Skeletal muscle tissue (tissue), 4 donors: ENCODE results near the gene IFIT5. TPM values are rescaled to one million over a fixed set of nuclear protein-coding genes. Genes with fewer than 3 reads are reported as not detected.
"Not testable (repeated sequence)": the region's sequence is repeated elsewhere in the genome, so short reads cannot be mapped to it uniquely, and the experiment has no call there.

Source experiments
- H3K27ac ChIP-seq: one replicate; pipeline ENCODE4 v1.7.0; 2013; ENCODE audit warnings: mild to moderate bottlenecking, low read depth, low read length, inconsistent platforms
- H3K27me3 ChIP-seq, 3 donors: one replicate each; pipeline ENCODE4 v1.7.0; 2013; ENCODE audit warnings: low read length in 3 of 3; ENCODE audit not compliant: control insufficient read depth in 3 of 3, insufficient read depth in 3 of 3
- H3K36me3 ChIP-seq, 3 donors: one replicate each; pipeline ENCODE4 v1.7.0; 2013; ENCODE audit warnings: low read length in 3 of 3; ENCODE audit not compliant: control insufficient read depth in 3 of 3, insufficient read depth in 3 of 3
- H3K4me1 ChIP-seq, 3 donors: one replicate each; pipeline ENCODE4 v1.7.0; 2013; ENCODE audit warnings: low read length in 3 of 3, mild to moderate bottlenecking in 3 of 3; ENCODE audit not compliant: control insufficient read depth in 3 of 3, insufficient read depth in 3 of 3
- H3K4me3 ChIP-seq, 3 donors: one replicate each; pipeline ENCODE4 v1.7.0; 2013; ENCODE audit warnings: low read length in 3 of 3
- H3K9ac ChIP-seq, 3 donors: one replicate each; pipeline ENCODE4 v1.7.0; 2013; ENCODE audit warnings: low read length in 3 of 3, mild to moderate bottlenecking in 3 of 3, moderate library complexity in 2 of 3, low read depth in 1 of 3
- H3K9me3 ChIP-seq, 3 donors: one replicate each; pipeline ENCODE4 v1.7.0; 2013; ENCODE audit warnings: low read length in 3 of 3; ENCODE audit not compliant: control insufficient read depth in 3 of 3
- total RNA-seq: library from RNA; depleted of rRNA; stranded (reverse); fragments of >200 nt; gene quantifications from one replicate; pipeline ENCODE4 v1.2.3, GENCODE V29; 2014
- donor health status: Osteomylitis.

IFIT5 gene
- total RNA-seq, 1 donor from 2014 or later: 9.9 TPM

- H3K36me3 ChIP-seq: no peaks in the 10 kb centered on the region
- no peak overlapping the region for H3K4me3 ChIP-seq
- peaks cover 3 to 17% (median 3%) of the 10 kb centered on the region in 3 donors for H3K4me1 ChIP-seq
- H3K27me3 ChIP-seq: no peaks in the 10 kb centered on the region
- H3K9me3 ChIP-seq: no peaks in the 10 kb centered on the region
- H3K27ac ChIP-seq: no peak overlapping the region
- H3K9ac ChIP-seq: no peak overlapping the region
Measured at GRCh38 chr10:89426230-89426868, 12.0 kb downstream of the IFIT5 start.

GRCh38 chr10:89427629-89428028 lies 13.3 kb downstream of the IFIT5 start:
- H3K4me1 ChIP-seq: peaks cover 3 to 20% (median 11%) of the 10 kb centered on the region in 3 donors
- no peaks in the 10 kb centered on the region for H3K9me3 ChIP-seq
- H3K27ac ChIP-seq: no peak overlapping the region
- no peak overlapping the region for H3K9ac ChIP-seq
- no peaks in the 10 kb centered on the region for H3K27me3 ChIP-seq
- H3K4me3 ChIP-seq: no peak overlapping the region
- H3K36me3 ChIP-seq: no peaks in the 10 kb centered on the region

GRCh38 chr10:89428877-89429276 lies 14.5 kb downstream of the IFIT5 start:
- H3K27ac ChIP-seq: no peak overlapping the region
- H3K4me1 ChIP-seq: peaks cover 3 to 20% (median 11%) of the 10 kb centered on the region in 3 donors
- H3K27me3 ChIP-seq: no peaks in the 10 kb centered on the region
- H3K9me3 ChIP-seq: no peaks in the 10 kb centered on the region
- no peaks in the 10 kb centered on the region for H3K36me3 ChIP-seq
- no peak overlapping the region for H3K9ac ChIP-seq
- no peak overlapping the region for H3K4me3 ChIP-seq

GRCh38 chr10:89431977-89432376 lies 17.6 kb downstream of the IFIT5 start:
- Histone ChIP-seq H3K27me3 (no peaks in the 10 kb centered on the region), H3K9ac (no peak overlapping the region), H3K36me3 (no peaks in the 10 kb centered on the region), H3K4me3 (no peak overlapping the region), H3K27ac (no peak overlapping the region), H3K9me3 (no peaks in the 10 kb centered on the region), H3K4me1 (peaks cover 0 to 14% (median 11%) of the 10 kb centered on the region in 3 donors)

GRCh38 chr10:89438525-89438924 lies 24.2 kb downstream of the IFIT5 start:
- no peak overlapping the region for H3K9ac ChIP-seq
- H3K27ac ChIP-seq: no peak overlapping the region
- H3K4me3 ChIP-seq: no peak overlapping the region
- no peaks in the 10 kb centered on the region for H3K27me3 ChIP-seq
- no peaks in the 10 kb centered on the region for H3K4me1 ChIP-seq
- no peaks in the 10 kb centered on the region for H3K36me3 ChIP-seq
- H3K9me3 ChIP-seq: no peaks in the 10 kb centered on the region

GRCh38 chr10:89440226-89441009 lies 26.1 kb downstream of the IFIT5 start:
- H3K27ac ChIP-seq: no peak overlapping the region
- no peaks in the 10 kb centered on the region for H3K36me3 ChIP-seq

GRCh38 chr10:89442289-89442688 lies 27.9 kb downstream of the IFIT5 start:
- Histone ChIP-seq H3K9me3 (no peaks in the 10 kb centered on the region), H3K9ac (no peak overlapping the region), H3K27ac (no peak overlapping the region), H3K4me1 (no peaks in the 10 kb centered on the region), H3K27me3 (no peaks in the 10 kb centered on the region), H3K4me3 (no peak overlapping the region), H3K36me3 (no peaks in the 10 kb centered on the region)

More at GRCh38 chr10:89440226-89441009, 26.1 kb downstream of the IFIT5 start:
- no peak overlapping the region for H3K4me3 ChIP-seq
- no peaks in the 10 kb centered on the region for H3K27me3 ChIP-seq
- H3K9me3 ChIP-seq: no peaks in the 10 kb centered on the region
- no peak overlapping the region for H3K9ac ChIP-seq
- no peaks in the 10 kb centered on the region for H3K4me1 ChIP-seq

GRCh38 chr10:89444819-89445218 lies 30.5 kb downstream of the IFIT5 start:
- not testable (repeated sequence) for H3K27ac ChIP-seq, H3K36me3 ChIP-seq, H3K4me3 ChIP-seq, H3K9me3 ChIP-seq, H3K9ac ChIP-seq, H3K4me1 ChIP-seq, H3K27me3 ChIP-seq

- Histone ChIP-seq H3K4me1 (no peaks in the 10 kb centered on the region), H3K36me3 (no peaks in the 10 kb centered on the region), H3K9ac (no peak overlapping the region), H3K27ac (no peak overlapping the region), H3K9me3 (no peaks in the 10 kb centered on the region), H3K27me3 (no peaks in the 10 kb centered on the region), H3K4me3 (no peak overlapping the region)
Measured at GRCh38 chr10:89450901-89451300, 36.5 kb downstream of the IFIT5 start.

- no peak overlapping the region for H3K4me3 ChIP-seq
- H3K36me3 ChIP-seq: no peaks in the 10 kb centered on the region
- H3K4me1 ChIP-seq: no peaks in the 10 kb centered on the region
- no peak overlapping the region for H3K27ac ChIP-seq
- H3K27me3 ChIP-seq: no peaks in the 10 kb centered on the region
- no peaks in the 10 kb centered on the region for H3K9me3 ChIP-seq
- no peak overlapping the region for H3K9ac ChIP-seq
Measured at GRCh38 chr10:89452193-89452592, 37.8 kb downstream of the IFIT5 start.
